Putamen (tissue), 1 donor: Measurements from ENCODE around the gene NUDT4.
A peak's percentile ranks its signal among the peaks of the same experiment; 100 is the strongest.
"Not testable (repeated sequence)": the region's sequence is repeated elsewhere in the genome, so short reads cannot be mapped to it uniquely, and the experiment has no call there.

Experiments used
- DNase-seq: peaks from one replicate; pipeline ENCODE4 v3.0.0-alpha.2; 2016; ENCODE audit warnings: low spot score

NUDT4 gene

GRCh38 chr12:93429448-93429847 is 51.7 kb downstream of the NUDT4 start:
- DNase-seq = no peak

DNA sequence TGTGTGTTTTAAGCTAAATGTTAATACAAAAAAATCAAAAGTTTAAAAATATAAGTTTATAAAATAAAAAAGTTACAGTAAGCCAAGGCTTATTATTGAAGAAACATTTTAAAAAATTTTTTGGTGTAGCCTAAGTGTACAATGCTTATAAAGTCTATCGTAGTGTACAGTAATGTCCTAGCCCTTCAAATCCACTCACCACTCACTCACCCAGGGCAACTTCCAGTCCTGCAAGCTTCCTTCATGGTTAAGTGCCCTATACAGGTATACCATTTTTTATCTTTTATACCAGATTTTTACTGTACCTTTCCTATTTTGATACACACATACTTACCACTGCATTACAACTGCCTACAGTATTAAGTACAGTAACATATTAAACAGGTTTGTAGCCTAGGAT is 52.1 kb downstream of the NUDT4 start:
- DNase-seq = no peak

DNA sequence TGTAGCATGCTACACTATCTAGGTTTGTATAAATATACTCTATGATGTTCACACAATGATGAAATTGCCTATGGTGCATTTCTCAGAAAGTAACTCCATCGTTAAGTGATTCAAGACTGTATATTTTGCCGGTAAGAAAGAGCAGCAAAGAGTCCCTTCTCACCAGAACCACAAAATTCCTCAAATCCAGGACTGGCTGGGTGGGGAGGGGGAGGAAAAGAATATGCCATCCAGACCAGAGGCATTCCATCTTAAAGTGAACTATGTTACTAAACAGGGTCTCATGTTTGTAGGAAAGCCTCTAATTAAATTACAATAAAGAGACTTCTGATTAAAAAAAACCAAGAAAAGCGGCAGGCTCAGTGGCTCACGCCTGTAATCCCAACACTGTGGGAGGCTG is 52.6 kb downstream of the NUDT4 start:
- DNase-seq = no peak

- DNase-seq = not testable (repeated sequence)
These were observed 54.3 kb downstream of the NUDT4 start for GRCh38 chr12:93432031-93432430.

GRCh38 chr12:93434256-93434865 is 56.6 kb downstream of the NUDT4 start:
- no peak for DNase-seq

DNA sequence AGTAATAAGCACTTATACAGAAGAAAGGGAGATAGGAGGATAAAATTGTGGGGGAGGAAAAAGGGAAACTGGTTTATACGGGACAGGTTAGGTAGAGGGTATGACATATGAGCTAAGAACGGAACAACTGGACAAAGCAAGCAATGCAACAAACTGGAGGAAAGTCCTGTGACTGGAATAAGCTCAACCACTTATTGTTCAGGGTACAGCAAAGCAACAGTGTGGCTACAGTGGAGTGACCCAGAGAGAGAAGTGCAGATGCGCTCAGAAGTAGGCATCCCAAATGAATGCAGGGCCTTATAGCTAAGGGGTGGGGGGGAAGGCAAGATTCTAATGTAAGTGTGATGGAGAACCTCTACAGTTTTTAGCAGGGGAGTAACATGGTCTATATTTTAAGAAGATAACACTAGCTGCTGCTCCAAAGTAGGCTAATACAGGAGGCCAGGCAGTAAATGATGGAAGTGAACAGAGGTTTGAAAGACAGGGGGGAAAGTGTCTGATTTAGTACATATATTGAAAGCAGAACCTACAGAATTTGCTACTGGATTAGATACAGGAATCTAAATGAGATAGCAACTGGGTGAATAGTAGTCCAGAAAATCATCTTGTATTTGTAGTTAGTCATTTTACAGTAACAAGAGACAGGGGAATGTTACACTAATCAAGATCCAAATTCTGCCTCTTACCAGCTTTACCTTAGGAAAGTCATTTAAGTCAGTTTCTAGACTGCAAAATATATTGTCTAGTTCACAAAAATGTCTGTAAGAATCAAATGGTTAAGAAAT is 60.7 kb downstream of the NUDT4 start:
- no peak for DNase-seq

- DNase-seq = no peak
These were observed 62.5 kb downstream of the NUDT4 start for GRCh38 chr12:93440043-93440835.

DNA sequence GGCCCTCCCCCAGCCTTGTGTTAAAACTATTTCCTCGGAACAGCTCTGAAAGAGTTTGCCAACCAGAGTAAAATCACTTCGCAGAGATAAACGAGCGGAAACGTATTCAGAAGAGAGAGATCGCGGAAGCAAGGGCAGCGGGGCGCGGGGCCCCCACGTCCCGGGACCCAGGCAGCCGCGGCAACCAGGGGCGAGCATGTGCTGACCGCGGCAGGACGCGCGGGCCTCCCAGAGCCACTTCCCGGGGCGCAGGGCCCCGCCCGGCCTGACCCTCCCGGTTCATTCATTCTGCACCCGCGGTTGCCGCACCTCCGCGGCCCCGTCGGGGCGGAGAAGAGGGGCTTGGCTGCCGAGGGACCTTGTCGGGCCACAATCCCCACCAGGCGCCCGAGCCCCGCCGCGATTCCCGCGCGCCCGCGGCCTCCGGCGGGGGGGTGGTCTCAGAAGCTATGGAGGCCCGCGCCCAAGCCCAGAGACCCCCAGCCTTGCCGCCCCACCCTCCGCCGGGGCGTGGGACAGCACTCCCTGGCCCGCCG is 63.4 kb downstream of the NUDT4 start:
- no peak for DNase-seq

DNA sequence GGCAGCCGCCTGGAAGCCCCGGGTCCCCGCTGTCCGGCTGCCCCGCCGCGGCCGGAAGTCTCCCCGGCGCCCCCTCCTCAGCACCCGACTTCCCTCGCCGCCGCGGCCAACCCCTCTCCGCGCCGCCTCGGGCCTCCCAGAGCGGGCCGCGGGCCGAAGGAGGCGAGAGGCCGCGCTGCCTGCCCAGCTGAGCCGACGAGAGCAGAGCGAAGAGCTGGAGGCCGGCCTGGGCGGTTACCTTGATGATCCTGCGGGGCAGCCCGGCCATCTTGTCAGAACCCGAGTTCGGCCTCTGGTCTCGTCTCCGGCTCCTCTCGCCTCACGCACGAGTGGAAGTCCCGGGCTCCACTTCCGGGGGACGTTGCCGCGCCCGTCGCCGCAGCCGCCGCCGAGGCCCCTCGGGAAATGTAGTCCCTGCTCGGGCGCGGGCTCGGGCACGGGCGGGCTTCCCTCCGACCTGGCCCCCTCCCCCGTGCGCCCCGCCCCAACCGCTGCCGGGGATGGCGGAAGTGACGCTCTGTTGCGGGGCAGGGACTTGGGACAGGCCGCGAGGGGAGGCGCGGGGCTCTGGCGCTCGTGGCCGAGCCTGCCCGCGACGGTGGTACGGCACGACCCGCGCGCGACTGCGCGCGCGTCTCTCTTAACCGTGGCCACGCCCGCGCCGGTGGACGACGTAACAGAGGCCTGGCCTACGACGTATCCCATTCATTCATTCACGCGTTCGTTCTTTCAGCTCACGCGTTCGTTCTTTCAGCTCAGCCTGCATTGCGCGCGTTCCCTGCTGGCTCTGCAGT is 64.1 kb downstream of the NUDT4 start, which contains the start of gene UBE2N:
TSS of gene UBE2N (minus strand) at position 331 of the 794 bp plus-strand sequence. CDS start at position 268, 63 bp downstream.
- peak; percentile 97 for DNase-seq

- DNase-seq = no peak
These were observed 65.0 kb downstream of the NUDT4 start for GRCh38 chr12:93442411-93443340.

DNA sequence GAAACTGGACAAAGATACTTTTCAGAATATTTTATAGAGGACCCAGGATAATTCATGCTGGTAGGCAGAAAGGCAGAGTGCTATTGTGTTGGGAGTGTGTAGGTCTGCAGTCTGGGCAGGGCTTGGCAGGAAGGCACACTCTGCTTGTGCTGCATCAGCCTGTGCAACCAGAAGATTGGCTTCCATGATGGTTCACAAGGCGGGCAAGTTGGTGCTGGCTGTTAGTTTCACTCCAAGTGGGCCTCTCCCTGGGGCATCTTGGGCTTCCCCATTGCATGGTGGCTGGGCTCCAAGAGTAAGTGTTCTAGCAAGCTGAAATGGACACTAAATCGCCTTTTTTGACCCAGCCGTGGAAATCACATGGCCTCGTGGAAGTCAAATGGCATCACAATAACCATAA is 65.9 kb downstream of the NUDT4 start:
- DNase-seq = no peak

GRCh38 chr12:93447555-93448290 is 70.0 kb downstream of the NUDT4 start:
- DNase-seq = peak; percentile 57

GRCh38 chr12:93448796-93449195 is 71.1 kb downstream of the NUDT4 start:
- no peak for DNase-seq

DNA sequence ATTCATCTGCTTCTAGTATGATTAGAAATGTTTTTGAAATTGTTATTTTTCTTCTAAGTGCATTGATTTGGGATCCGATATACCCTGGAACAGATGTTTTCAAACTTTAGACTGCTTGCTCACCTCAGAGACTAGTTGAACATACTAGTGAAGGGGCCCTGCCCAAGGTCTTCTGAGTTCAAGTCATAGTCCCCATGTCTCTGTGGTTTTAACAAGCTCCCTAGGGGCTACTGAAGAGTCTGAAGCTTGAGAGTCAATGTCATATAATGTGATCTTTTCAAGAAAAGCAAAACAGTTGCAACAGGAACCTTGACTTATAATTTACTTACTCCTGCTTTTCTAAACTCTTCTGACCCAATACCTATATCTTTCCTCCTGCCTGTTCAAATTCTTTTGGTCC is 71.6 kb downstream of the NUDT4 start:
- no peak for DNase-seq

GRCh38 chr12:93451423-93452158 is 73.9 kb downstream of the NUDT4 start:
- no peak for DNase-seq

DNA sequence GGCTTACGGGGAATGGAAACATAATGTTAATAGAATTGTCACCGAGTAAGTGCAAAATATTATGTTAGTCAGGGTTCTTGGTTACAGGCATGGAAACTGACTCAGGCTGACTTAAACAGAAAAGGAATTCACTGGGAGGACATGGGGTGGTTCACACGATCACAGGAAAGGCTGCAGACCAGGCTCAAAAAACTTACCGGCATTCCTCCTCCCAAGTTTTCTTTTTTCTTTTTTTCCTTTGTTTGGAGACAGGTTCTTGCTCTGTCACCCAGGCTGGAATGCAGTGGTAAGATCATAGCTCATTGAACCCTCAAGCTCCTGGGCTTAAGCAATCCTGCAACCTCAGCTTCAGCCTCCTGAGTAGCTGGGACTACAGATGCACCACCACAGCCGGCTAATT is 75.9 kb downstream of the NUDT4 start:
- no peak for DNase-seq

GRCh38 chr12:93456077-93456476 is 78.4 kb downstream of the NUDT4 start:
- DNase-seq = no peak
